Hepatic stellate cell (primary cell): ENCODE data around the gene SLC9A9.

Experiments used
- DNase-seq: peaks from one replicate; pipeline ENCODE4 v3.0.0; 2011; ENCODE audit warnings: low spot score

The SLC9A9 gene

GRCh38 chr3:143600756-143601718, 247.2 kb downstream of the SLC9A9 start:
- DNase-seq: no peak

DNA sequence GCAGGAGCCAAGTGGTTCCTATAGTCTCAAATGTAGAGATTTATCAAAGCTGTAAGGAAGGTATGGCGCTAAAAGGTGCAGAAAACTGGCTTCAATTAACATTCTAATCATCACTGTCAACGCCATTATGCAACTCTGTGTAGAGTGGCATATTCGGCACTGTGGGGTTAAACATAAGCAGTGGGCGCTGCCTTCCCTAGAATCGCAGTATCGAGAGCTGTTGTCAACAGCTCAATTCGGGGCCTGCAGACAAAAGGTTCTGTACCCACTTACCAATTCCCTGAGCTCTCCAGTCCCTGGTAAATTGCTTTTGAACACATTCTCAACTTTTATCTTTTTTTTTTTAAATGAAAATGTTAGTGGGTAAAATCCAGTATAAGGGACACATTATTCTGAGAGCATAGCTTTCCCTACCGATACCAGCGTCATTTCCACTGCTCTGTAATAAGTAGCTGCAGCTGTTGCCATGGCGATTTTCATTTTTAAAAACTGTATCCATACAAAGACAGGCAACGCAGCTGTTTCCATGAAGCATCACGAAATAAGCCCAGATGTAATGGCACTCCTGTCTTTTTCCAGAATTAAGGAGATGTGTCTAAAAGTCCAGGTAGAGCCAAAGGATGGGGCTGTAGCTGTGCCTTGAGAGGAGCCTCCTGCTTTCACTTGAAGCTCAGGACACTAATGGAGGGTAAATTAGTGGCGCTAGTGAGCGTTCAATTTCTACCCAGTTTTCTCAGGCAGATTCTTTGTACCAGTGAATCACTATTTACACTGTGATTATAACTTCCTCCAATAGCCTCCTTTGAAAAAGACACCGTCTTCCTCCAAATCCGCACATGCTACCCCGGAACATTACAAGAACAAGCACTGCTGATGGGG, 250.3 kb downstream of the SLC9A9 start:
- no peak for DNase-seq

- DNase-seq: no peak
These were observed 251.2 kb downstream of the SLC9A9 start for GRCh38 chr3:143596957-143597642.

DNA sequence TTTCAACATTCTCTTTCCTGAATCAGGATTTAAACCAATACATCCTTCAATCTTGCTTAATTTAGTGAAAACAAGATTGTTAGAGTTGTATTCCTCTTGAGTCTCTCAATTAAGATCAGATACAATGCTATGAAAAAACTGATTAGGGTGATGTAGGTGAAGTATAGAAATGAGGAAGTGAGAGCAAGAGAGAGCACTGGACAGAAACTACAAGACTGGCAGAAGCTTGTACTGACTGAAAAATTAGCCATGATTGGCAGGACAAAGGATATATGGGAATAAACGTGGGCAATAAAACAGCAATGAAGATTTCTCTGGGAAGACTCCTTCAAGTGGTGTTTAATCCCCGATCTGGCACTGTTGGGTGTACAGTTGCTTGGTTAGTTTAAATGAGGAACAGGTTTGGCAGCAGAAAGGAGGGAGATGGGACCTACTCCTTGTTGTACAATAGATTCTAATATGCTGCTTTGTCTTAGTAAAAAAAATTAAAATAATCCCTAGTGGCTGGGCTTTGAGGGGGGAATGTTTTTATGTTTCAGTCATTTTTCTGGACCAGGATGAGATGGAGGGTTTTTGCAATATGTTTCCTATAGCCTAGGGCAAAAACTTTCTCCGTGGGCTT, 252.7 kb downstream of the SLC9A9 start:
- DNase-seq: no peak

GRCh38 chr3:143594206-143594605, 254.1 kb downstream of the SLC9A9 start:
- no peak for DNase-seq

- DNase-seq: no peak
These were observed 257.6 kb downstream of the SLC9A9 start for GRCh38 chr3:143590660-143591059.

DNA sequence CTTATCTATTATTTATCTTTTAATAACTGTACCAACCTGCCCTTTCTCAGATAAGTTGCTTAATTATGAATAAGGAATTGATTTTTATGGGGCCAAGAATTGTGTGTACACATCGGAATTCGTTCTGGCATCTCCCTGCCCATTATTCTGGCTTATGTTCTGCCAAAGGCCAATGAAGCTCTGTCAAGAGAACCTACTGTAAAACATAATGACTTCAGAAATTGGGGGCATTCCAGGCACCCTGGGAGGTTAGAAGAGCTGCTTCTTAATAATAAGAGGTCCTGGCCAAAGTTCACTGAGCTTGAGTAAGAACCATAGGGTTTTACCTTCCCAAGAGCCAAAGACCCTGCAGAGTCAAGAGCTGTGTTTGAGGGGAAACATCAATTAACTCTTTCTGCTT, 261.7 kb downstream of the SLC9A9 start:
- no peak for DNase-seq

DNA sequence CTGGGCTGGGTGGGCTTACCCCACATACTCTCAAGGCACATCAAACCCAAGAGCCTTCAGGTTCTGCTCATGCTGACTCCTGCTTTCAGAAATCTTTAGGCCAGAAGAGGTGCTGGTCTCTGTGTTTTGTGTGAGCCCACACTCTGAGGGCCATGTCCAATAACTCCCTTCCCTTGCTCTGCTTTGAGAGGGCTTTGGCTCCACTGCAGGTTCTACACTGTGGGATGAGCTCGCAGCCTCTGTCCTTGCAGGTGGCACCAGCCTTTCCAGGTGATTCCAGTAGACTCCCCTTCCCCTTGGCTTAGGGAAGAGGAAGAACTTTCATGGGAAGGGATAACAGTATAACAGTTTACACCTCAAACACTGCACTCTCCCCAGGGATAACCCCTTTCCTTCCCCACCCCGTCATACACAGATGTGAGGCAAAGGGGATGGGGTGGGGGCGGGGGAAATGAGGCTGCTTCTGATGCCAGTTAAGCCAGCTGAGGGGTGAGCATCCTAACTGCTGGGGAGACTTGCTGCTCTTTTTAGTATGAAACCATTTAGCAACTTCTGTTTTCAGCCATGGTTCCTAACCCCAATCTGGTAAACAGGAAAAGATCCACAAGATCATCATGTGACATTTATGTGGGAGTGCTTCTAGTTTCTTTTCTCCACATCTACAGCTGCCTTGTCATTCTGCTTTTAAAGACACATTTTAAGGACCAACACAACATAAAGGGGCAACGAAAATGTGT, 262.4 kb downstream of the SLC9A9 start:
- DNase-seq: no peak

DNA sequence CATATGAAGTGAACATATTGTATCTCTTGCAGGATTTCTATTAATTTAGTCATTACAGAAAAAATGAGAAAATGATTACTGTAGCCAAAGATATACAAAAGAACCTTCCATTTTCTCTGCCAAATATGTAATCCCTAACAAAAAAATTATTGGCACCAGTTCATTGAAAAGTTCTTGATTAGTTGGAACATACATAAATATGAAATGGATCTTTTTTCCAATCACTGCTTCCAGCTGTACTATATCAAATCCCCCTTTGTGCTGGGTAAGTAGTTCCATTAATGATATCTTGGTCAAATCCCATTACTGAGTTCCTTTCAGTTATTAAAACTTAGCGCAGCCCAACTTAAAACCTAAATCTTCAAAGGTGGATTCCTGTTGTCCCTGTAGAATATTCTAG, 263.8 kb downstream of the SLC9A9 start:
- DNase-seq: no peak

DNA sequence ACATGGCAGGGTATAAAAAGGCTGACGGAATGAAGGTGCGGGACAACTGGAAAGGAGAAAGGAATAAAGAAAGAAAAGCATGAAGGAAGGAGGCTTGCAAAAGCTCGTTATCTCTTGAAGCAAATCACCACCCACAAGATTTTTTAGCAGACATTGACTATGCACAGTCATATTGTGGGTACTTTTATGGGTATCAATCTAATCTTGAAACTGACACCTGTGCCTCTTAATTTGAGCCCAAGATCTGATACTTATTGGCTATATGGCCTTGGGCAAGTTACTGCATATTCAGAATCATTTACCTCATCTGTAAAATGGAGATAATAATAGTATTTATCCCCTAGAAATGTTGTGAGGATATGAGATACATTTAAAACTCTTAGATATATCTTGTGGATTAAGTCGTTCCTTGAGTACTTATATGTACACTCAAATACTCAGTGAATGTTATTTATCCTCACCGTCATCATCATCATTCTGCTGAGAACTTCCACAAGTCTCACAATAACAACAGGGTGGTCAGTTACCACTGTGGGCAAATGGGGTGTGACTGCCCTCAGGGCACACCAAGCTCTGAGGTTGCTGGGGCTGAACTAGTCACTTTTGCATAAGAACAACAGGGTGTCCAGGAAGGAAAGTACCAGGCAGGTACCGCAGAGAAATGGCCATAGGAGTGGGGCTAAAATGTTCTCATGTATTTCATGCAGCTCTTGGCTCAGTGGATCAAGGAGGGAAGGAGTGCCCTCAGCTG, 266.1 kb downstream of the SLC9A9 start:
- no peak for DNase-seq

DNA sequence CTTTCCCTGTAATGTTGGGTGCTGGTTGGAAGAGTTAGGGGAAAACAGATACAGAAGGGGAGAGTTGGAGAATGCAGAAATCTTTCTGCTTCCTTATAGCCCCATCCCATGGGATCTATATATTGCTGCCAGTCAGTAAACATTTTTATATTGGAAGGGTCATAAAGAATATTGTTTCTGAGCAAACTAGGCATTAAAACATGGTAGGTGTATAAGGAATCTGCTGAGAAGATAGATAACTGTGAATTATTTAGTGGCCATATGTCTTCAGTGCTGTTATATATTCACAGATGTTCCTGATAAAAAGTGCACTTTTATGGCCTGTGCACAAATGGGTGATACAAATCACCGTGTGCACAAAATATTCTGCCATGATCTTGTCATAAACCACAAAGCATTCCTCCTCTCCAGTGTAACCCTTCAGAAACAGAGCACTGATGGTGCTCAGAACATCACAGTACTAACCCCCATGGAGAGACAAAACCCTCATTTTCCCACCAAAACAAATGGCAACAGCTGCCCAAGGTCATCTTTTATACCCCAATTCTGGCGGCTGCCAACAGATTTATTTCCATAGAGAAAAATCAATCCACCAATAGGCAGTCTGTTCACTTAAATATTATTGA, 269.3 kb downstream of the SLC9A9 start:
- DNase-seq: no peak

GRCh38 chr3:143576568-143577270, 271.5 kb downstream of the SLC9A9 start:
- DNase-seq: no peak

GRCh38 chr3:143574933-143575332, 273.3 kb downstream of the SLC9A9 start:
- DNase-seq: no peak

GRCh38 chr3:143573610-143574303, 274.5 kb downstream of the SLC9A9 start:
- no peak for DNase-seq

- DNase-seq: no peak
These were observed 276.7 kb downstream of the SLC9A9 start for GRCh38 chr3:143571548-143571947.

- DNase-seq: no peak
These were observed 280.4 kb downstream of the SLC9A9 start for GRCh38 chr3:143567823-143568222.

DNA sequence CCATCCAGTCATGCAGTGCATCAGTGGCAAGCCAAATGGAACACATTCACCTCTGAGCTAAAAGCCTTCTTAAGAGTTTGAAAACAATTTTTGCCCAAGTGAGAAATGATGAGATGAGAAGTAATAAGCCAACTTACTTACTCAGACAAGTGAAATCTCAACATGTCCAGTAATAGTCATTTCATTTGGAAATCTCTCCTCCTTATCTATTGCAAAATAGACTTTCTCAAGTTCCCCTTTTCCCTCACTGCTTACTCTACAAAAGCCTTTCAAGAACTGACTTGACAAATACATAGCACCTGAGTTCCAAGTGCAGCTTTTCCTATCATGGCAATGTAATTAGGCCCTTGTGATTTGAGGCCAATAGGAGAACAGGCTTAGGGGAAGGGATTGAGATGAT, 282.3 kb downstream of the SLC9A9 start:
- DNase-seq: no peak

GRCh38 chr3:143563786-143564185, 284.5 kb downstream of the SLC9A9 start:
- DNase-seq: no peak

- no peak for DNase-seq
These were observed 285.5 kb downstream of the SLC9A9 start for GRCh38 chr3:143562789-143563188.
